ENCODE measurements around the gene MARK3.

GRCh38 chr14:103543721-103544387 is 158.6 kb downstream of the MARK3 start:
- TF ChIP-seq CTCF (optimal IDR thresholded peaks at IDR 0.05 in 1 of 3, IDR thresholded peaks at IDR 0.05 in 1 of 3, conservative IDR thresholded peaks at IDR 0.05 in 1 of 3; ENCODE audit: extremely low read depth in 1 of 3, insufficient read depth in 2 of 3, low read length in 3 of 3) (no peak), EZH2 (IDR thresholded peaks at IDR 0.05; ENCODE audit: low read length) (no peak)
